Prostate gland (tissue), 2 donors: ENCODE measurements around the gene IL6R. TPM values are rescaled to one million over a fixed set of nuclear protein-coding genes. Genes with fewer than 3 reads are reported as not detected.

ENCODE experiments used
- DNase-seq: peaks from one replicate; pipeline ENCODE4 v3.0.0-alpha.2; 2019; ENCODE audit warnings: low spot score
- H3K27ac ChIP-seq, 2 donors: fragments of 200-600 bp; sonication (generic); 2 replicates each; pipeline ENCODE4 v1.5.1; 2017 to 2019
- H3K27me3 ChIP-seq: fragments of 200-600 bp; sonication (generic); replicated peaks from 2 replicates; pipeline ENCODE4 v1.5.1; 2019; ENCODE audit not compliant: insufficient read depth
- H3K36me3 ChIP-seq, 2 donors: fragments of 200-600 bp; sonication (generic); 1 replicate in 1 of 2; 2 replicates in 1 of 2; pipeline versions ENCODE4 v1.5.1 to v1.8.1; 2017 to 2019
- H3K4me1 ChIP-seq: fragments of 200-600 bp; sonication (generic); replicated peaks from 2 replicates; pipeline ENCODE4 v1.5.1; 2019
- H3K4me3 ChIP-seq, 2 donors: fragments of 200-600 bp; sonication (generic); 2 replicates each; pipeline ENCODE4 v1.5.1; 2017 to 2019
- H3K9me3 ChIP-seq: fragments of 200-600 bp; sonication (generic); 2 replicates; pipeline ENCODE4 v1.5.1; 2017
- CTCF ChIP-seq, 4 experiments: fragments of 200-600 bp in 2 of 4; fragments of 450-650 bp in 2 of 4; sonication (generic) in 2 of 4; IDR thresholded peaks; 1 replicate in 3 of 4; 2 replicates in 1 of 4; pipeline ENCODE4 v1.5.1; 2016 to 2019; ENCODE audit warnings: antibody characterized with exemption in 4 of 4, mild to moderate bottlenecking in 2 of 4, moderate library complexity in 2 of 4
- POLR2A ChIP-seq: fragments of 450-650 bp; IDR thresholded peaks from one replicate; pipeline ENCODE4 v1.6.1; 2016; ENCODE audit warnings: antibody characterized with exemption, mild to moderate bottlenecking
- POLR2AphosphoS5 ChIP-seq: sonication (generic); formaldehyde crosslinking; IDR thresholded peaks from one replicate; pipeline ENCODE4 v1.6.1; 2017; ENCODE audit warnings: antibody characterized with exemption
- WGBS: methylation state at CpG from one replicate; pipeline ENCODE4 v1.1.5; 2018; 5-methylcytosine and 5-hydroxymethylcytosine counted together
- intact Hi-C: fragments of 100-400 bp; cut with DNase I; formaldehyde crosslinking; loops from one replicate; pipeline ENCODE4 v1.14.2; 2022
- total RNA-seq, 2 donors: library from RNA; depleted of rRNA; stranded (reverse); fragments of >200 nt; gene quantifications; one replicate each; pipeline ENCODE4 v1.1.0, GENCODE V29; 2016

IL6R gene
- total RNA-seq, 2 donors from 2014 or later, result 70.1 to 80.7 TPM

- H3K4me3 ChIP-seq, result no peak overlapping the region
- intact Hi-C loops, result no loop called here
- peaks cover 0 to 4% of the 10 kb centered on the region in 2 donors for H3K36me3 ChIP-seq
- TF ChIP-seq POLR2A (no peak), POLR2AphosphoS5 (no peak), CTCF (IDR thresholded peaks at IDR 0.05) (no peak)
- 83% methylated on average over 10 of the region's 10 CpGs for WGBS
- no peak overlapping the region for H3K27ac ChIP-seq
- peaks cover 26% of the 10 kb centered on the region for H3K4me1 ChIP-seq
- no peak for DNase-seq
- no peaks in the 10 kb centered on the region for H3K27me3 ChIP-seq
- H3K9me3 ChIP-seq, result no peaks in the 10 kb centered on the region
Observed at GRCh38 chr1:154431586-154432373, 26.6 kb downstream of the IL6R start.

- peak overlapping the region; percentile 11 to 21 for H3K27ac ChIP-seq
- H3K4me3 ChIP-seq, result no peak overlapping the region
- no peaks in the 10 kb centered on the region for H3K27me3 ChIP-seq
- TF ChIP-seq POLR2AphosphoS5, result no peak
- no peak for TF ChIP-seq CTCF (IDR thresholded peaks at IDR 0.05)
- no peak for TF ChIP-seq POLR2A
- WGBS, result 85% methylated on average over 9 of the region's 9 CpGs
- peaks cover 0 to 4% of the 10 kb centered on the region in 2 donors for H3K36me3 ChIP-seq
- intact Hi-C loops, result no loop called here
- peaks cover 17% of the 10 kb centered on the region for H3K4me1 ChIP-seq
- H3K9me3 ChIP-seq, result no peaks in the 10 kb centered on the region
- no peak for DNase-seq
Observed at GRCh38 chr1:154433161-154433764, 28.1 kb downstream of the IL6R start.

GRCh38 chr1:154434346-154435085 is 29.4 kb downstream of the IL6R start:
- Histone ChIP-seq H3K4me3 (no peak overlapping the region), H3K9me3 (no peaks in the 10 kb centered on the region), H3K27me3 (no peaks in the 10 kb centered on the region), H3K4me1 (peaks cover 6% of the 10 kb centered on the region), H3K36me3 (peaks cover 0 to 4% of the 10 kb centered on the region in 2 donors), H3K27ac (peak overlapping the region; percentile 69 to 70)
- intact Hi-C loops, result no loop called here
- TF ChIP-seq CTCF (IDR thresholded peaks at IDR 0.05) (no peak), POLR2AphosphoS5 (peak; percentile 77)
- DNase-seq, result peak; percentile 80
- WGBS, result 31% methylated on average over 18 of the region's 18 CpGs

GRCh38 chr1:154435599-154436200 is 30.6 kb downstream of the IL6R start:
- H3K27me3 ChIP-seq, result no peaks in the 10 kb centered on the region
- H3K9me3 ChIP-seq, result no peaks in the 10 kb centered on the region
- H3K4me3 ChIP-seq, result no peak overlapping the region
- peaks cover 5% of the 10 kb centered on the region for H3K4me1 ChIP-seq
- DNase-seq, result no peak
- WGBS, result 93% methylated on average over 15 of the region's 15 CpGs
- TF ChIP-seq POLR2AphosphoS5 (no peak), CTCF (IDR thresholded peaks at IDR 0.05) (no peak), POLR2A (no peak)
- peaks cover 0 to 4% of the 10 kb centered on the region in 2 donors for H3K36me3 ChIP-seq
- intact Hi-C loops, result no loop called here
- H3K27ac ChIP-seq, result no peak overlapping the region
